ENCODE results near the gene PHETA2.

GRCh38 chr22:42074846-42075676 lies 1.0 kb downstream of the PHETA2 start:
- no peak for TF ChIP-seq POLR2AphosphoS5 (IDR thresholded peaks at IDR 0.05)
- TF ChIP-seq CTCF (IDR thresholded peaks at IDR 0.05): peak in 1 of 6 experiments; percentile 18
- TF ChIP-seq POLR2A (IDR thresholded peaks at IDR 0.05): no peak
